Brain microvascular endothelial cell (primary cell): Measurements from ENCODE around the gene TJAP1.

Source experiments
- DNase-seq: peaks from one replicate; pipeline ENCODE4 v3.0.0-alpha.2; 2020
- H3K27ac ChIP-seq: fragments of 250-450 bp; sonication (Bioruptor Pico); 2 replicates; pipeline ENCODE4 v1.5.1; 2020; ENCODE audit warnings: mild to moderate bottlenecking, moderate library complexity
- H3K27me3 ChIP-seq: fragments of 250-450 bp; sonication (Bioruptor Pico); replicated peaks from 2 replicates; pipeline ENCODE4 v1.5.1; 2020; ENCODE audit warnings: mild to moderate bottlenecking
- H3K36me3 ChIP-seq: fragments of 250-450 bp; sonication (Bioruptor Pico); replicated peaks from 2 replicates; pipeline ENCODE4 v1.5.1; 2020; ENCODE audit warnings: mild to moderate bottlenecking
- H3K4me3 ChIP-seq: 2 replicates; pipeline ENCODE4 v1.5.1; 2011; ENCODE audit warnings: low read depth, mild to moderate bottlenecking, control low read depth, low read length, moderate library complexity
- CTCF ChIP-seq: IDR thresholded peaks from 2 replicates; pipeline ENCODE4 v1.5.1; 2011; ENCODE audit warnings: low read depth, mild to moderate bottlenecking, moderate library complexity, low read length, control low read depth, inconsistent platforms; ENCODE audit errors: missing control alignments
- in situ Hi-C: cut with HindIII; loops from 2 replicates; pipeline ENCODE4 v1.10.0; 2017; ENCODE audit warnings: low sequenced_read_pairs, low pct_ligation_motif_present

Gene TJAP1

DNA sequence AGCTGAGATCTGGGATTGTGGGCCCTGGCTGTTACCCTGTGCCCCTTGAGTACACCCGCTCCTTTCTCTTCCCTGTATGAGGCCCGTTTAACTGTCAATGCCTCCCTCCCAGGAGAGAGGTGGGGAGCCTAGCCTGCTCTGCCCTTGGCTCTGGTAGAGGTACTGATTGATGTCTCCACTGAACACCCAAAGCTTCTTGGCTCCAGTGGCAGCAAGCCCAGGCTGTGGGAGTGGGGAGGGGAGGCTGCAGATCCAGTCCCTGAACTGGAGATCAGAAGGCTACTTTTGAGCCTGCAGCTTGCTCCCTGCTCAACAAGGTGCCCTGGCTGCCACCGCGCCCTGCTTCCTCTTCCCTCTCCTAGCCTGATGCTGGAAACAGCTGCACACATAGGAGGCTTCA is 25.3 kb downstream of the TJAP1 start:
- peaks cover 45% of the 10 kb centered on the region for H3K36me3 ChIP-seq
- TF ChIP-seq CTCF, result no peak

GRCh38 chr6:43503443-43503842 is 26.1 kb downstream of the TJAP1 start:
- Histone ChIP-seq H3K36me3 (peaks cover 40% of the 10 kb centered on the region), H3K27ac (no peak overlapping the region), H3K4me3 (no peak overlapping the region), H3K27me3 (no peaks in the 10 kb centered on the region)
- in situ Hi-C loops, result no loop called here
- TF ChIP-seq CTCF, result no peak
- DNase-seq, result no peak

More for the DNA sequence above, 25.3 kb downstream of the TJAP1 start:
- Histone ChIP-seq H3K27me3 (no peaks in the 10 kb centered on the region), H3K27ac (no peak overlapping the region), H3K4me3 (no peak overlapping the region)
- no peak for DNase-seq
- in situ Hi-C loops, result no loop called here

DNA sequence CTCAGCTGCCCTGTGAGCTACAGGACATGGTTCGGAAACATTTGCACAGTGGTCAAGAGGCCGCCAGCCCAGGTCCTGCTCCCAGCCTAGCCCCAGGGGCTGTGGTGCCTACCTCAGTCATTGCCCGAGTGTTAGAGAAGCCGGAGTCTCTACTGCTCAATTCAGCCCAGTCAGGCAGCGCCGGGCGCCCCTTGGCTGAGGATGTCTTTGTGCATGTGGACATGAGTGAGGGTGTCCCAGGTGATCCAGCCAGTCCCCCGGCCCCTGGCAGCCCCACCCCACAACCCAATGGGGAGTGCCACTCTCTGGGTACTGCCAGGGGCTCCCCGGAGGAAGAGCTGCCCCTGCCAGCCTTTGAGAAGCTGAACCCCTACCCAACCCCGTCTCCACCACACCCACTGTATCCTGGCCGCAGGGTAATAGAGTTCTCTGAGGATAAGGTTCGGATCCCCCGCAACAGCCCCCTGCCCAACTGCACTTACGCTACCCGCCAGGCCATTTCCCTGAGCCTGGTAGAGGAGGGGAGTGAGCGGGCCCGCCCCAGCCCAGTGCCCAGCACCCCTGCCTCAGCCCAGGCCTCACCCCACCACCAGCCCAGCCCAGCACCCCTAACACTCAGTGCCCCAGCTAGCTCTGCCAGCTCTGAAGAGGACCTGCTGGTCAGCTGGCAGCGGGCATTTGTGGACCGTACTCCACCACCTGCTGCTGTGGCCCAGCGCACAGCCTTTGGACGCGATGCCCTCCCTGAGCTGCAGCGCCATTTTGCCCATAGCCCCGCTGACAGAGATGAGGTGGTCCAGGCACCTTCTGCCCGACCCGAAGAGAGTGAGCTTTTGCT is 27.6 kb downstream of the TJAP1 start:
- H3K36me3 ChIP-seq, result peaks cover 27% of the 10 kb centered on the region
- H3K4me3 ChIP-seq, result no peak overlapping the region
- no peak for TF ChIP-seq CTCF

DNA sequence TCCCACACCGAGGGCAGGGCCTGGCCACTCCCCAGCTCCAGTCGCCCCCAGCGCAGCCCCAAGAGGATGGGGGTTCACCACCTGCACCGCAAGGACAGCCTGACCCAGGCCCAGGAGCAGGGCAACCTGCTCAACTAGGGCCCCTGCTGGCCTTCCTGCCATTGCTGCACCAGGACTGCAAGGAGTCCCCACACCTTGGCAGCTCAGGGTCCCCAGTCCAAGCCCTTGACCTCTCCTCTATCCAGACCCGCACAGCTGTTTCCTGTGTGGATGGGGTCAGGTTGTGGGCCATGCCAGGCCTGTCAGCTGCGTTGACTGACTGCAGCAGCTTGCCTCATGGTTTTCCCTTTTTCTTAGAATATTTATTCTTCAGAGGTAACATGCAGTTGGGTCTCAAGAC is 28.3 kb downstream of the TJAP1 start:
- H3K27me3 ChIP-seq, result no peaks in the 10 kb centered on the region
- H3K36me3 ChIP-seq, result peaks cover 20% of the 10 kb centered on the region
- TF ChIP-seq CTCF, result no peak
- H3K4me3 ChIP-seq, result no peak overlapping the region
- H3K27ac ChIP-seq, result no peak overlapping the region
- no peak for DNase-seq
- in situ Hi-C loops, result no loop called here

More for the DNA sequence above, 27.6 kb downstream of the TJAP1 start:
- no peak overlapping the region for H3K27ac ChIP-seq
- H3K27me3 ChIP-seq, result no peaks in the 10 kb centered on the region
- in situ Hi-C loops, result no loop called here
- DNase-seq, result no peak

GRCh38 chr6:43506171-43506570 is 28.8 kb downstream of the TJAP1 start:
- no peak overlapping the region for H3K4me3 ChIP-seq
- in situ Hi-C loops, result no loop called here
- H3K27ac ChIP-seq, result no peak overlapping the region
- no peak for TF ChIP-seq CTCF
- no peak for DNase-seq
- H3K27me3 ChIP-seq, result no peaks in the 10 kb centered on the region
- H3K36me3 ChIP-seq, result peaks cover 22% of the 10 kb centered on the region
